ENCODE data around the gene APRT.
A peak's percentile ranks its signal among the peaks of the same experiment; 100 is the strongest.

Gene APRT

GRCh38 chr16:88804552-88805339, 7.0 kb downstream of the APRT start:
- peak overlapping the region; percentile 63 for H3K4me3 ChIP-seq (ENCODE audit: low read length)
- peak; percentile 27 for DNase-seq (ENCODE audit: low read depth)

GRCh38 chr16:88804173-88804551, 7.6 kb downstream of the APRT start:
- no peak for DNase-seq (ENCODE audit: low read depth)
- Histone ChIP-seq H3K9ac (ENCODE audit: low read length) (peak overlapping the region; percentile 64), H3K27me3 (replicated peaks; ENCODE audit: control insufficient read depth, insufficient read depth, low read length) (no peaks in the 10 kb centered on the region), H3K4me3 (ENCODE audit: low read length) (peak overlapping the region; percentile 63), H3K4me1 (ENCODE audit: control insufficient read depth, insufficient read depth, low read length) (peaks cover 8% of the 10 kb centered on the region), H3K36me3 (ENCODE audit: control insufficient read depth, insufficient read depth, low read length, severe bottlenecking) (peaks cover 13% of the 10 kb centered on the region), H3K9me3 (ENCODE audit: control insufficient read depth, low read length) (no peaks in the 10 kb centered on the region)

More at GRCh38 chr16:88804552-88805339, 7.0 kb downstream of the APRT start:
- Histone ChIP-seq H3K27me3 (replicated peaks; ENCODE audit: control insufficient read depth, insufficient read depth, low read length) (no peaks in the 10 kb centered on the region), H3K4me1 (ENCODE audit: control insufficient read depth, insufficient read depth, low read length) (peaks cover 12% of the 10 kb centered on the region), H3K9ac (ENCODE audit: low read length) (peak overlapping the region; percentile 64), H3K9me3 (ENCODE audit: control insufficient read depth, low read length) (no peaks in the 10 kb centered on the region), H3K36me3 (ENCODE audit: control insufficient read depth, insufficient read depth, low read length, severe bottlenecking) (peaks cover 19% of the 10 kb centered on the region)

GRCh38 chr16:88803264-88803987, 8.3 kb downstream of the APRT start, which contains the start of gene CDT1:
Gene CDT1 (plus strand): TSS chr16:88803789. CDS start chr16:88803832, 43 bp downstream.
- peak within 1 kb of the TSS; percentile 90 for H3K9ac ChIP-seq (ENCODE audit: low read length)
- peak; percentile 90 for DNase-seq (ENCODE audit: low read depth)

GRCh38 chr16:88800277-88800592, 11.5 kb downstream of the APRT start:
- Histone ChIP-seq H3K36me3 (ENCODE audit: control insufficient read depth, insufficient read depth, low read length, severe bottlenecking) (no peaks in the 10 kb centered on the region), H3K9ac (ENCODE audit: low read length) (no peak overlapping the region), H3K4me3 (ENCODE audit: low read length) (no peak overlapping the region), H3K9me3 (ENCODE audit: control insufficient read depth, low read length) (no peaks in the 10 kb centered on the region), H3K27me3 (replicated peaks; ENCODE audit: control insufficient read depth, insufficient read depth, low read length) (no peaks in the 10 kb centered on the region), H3K4me1 (ENCODE audit: control insufficient read depth, insufficient read depth, low read length) (peaks cover 8% of the 10 kb centered on the region)
- no peak for DNase-seq (ENCODE audit: low read depth)

More at GRCh38 chr16:88803264-88803987, 8.3 kb downstream of the APRT start, which contains the start of gene CDT1:
- peaks cover 9% of the 10 kb centered on the region for H3K36me3 ChIP-seq (ENCODE audit: control insufficient read depth, insufficient read depth, low read length, severe bottlenecking)
- H3K4me3 ChIP-seq (ENCODE audit: low read length) = peak within 1 kb of the TSS; percentile 82
- H3K4me1 ChIP-seq (ENCODE audit: control insufficient read depth, insufficient read depth, low read length) = peaks cover 8% of the 10 kb centered on the region
- no peaks in the 10 kb centered on the region for H3K27me3 ChIP-seq (replicated peaks; ENCODE audit: control insufficient read depth, insufficient read depth, low read length)
- H3K9me3 ChIP-seq (ENCODE audit: control insufficient read depth, low read length) = no peaks in the 10 kb centered on the region

GRCh38 chr16:88799569-88800276, 12.0 kb downstream of the APRT start:
- Histone ChIP-seq H3K9ac (ENCODE audit: low read length) (no peak overlapping the region), H3K9me3 (ENCODE audit: control insufficient read depth, low read length) (no peaks in the 10 kb centered on the region), H3K36me3 (ENCODE audit: control insufficient read depth, insufficient read depth, low read length, severe bottlenecking) (no peaks in the 10 kb centered on the region), H3K4me3 (ENCODE audit: low read length) (no peak overlapping the region), H3K4me1 (ENCODE audit: control insufficient read depth, insufficient read depth, low read length) (peaks cover 8% of the 10 kb centered on the region), H3K27me3 (replicated peaks; ENCODE audit: control insufficient read depth, insufficient read depth, low read length) (no peaks in the 10 kb centered on the region)
- DNase-seq (ENCODE audit: low read depth) = no peak

- Histone ChIP-seq H3K9ac (ENCODE audit: low read length) (no peak overlapping the region), H3K27me3 (replicated peaks; ENCODE audit: control insufficient read depth, insufficient read depth, low read length) (no peaks in the 10 kb centered on the region), H3K4me1 (ENCODE audit: control insufficient read depth, insufficient read depth, low read length) (peaks cover 4% of the 10 kb centered on the region), H3K4me3 (ENCODE audit: low read length) (no peak overlapping the region), H3K9me3 (ENCODE audit: control insufficient read depth, low read length) (no peaks in the 10 kb centered on the region), H3K36me3 (ENCODE audit: control insufficient read depth, insufficient read depth, low read length, severe bottlenecking) (no peaks in the 10 kb centered on the region)
- no peak for DNase-seq (ENCODE audit: low read depth)
Observed at GRCh38 chr16:88798772-88799455, 12.8 kb downstream of the APRT start.

GRCh38 chr16:88798073-88798472, 13.7 kb downstream of the APRT start:
- no peak overlapping the region for H3K9ac ChIP-seq (ENCODE audit: low read length)
- H3K27me3 ChIP-seq (replicated peaks; ENCODE audit: control insufficient read depth, insufficient read depth, low read length) = no peaks in the 10 kb centered on the region
- H3K4me3 ChIP-seq (ENCODE audit: low read length) = no peak overlapping the region
- DNase-seq (ENCODE audit: low read depth) = no peak
- peaks cover 4% of the 10 kb centered on the region for H3K4me1 ChIP-seq (ENCODE audit: control insufficient read depth, insufficient read depth, low read length)
- H3K36me3 ChIP-seq (ENCODE audit: control insufficient read depth, insufficient read depth, low read length, severe bottlenecking) = no peaks in the 10 kb centered on the region
- no peaks in the 10 kb centered on the region for H3K9me3 ChIP-seq (ENCODE audit: control insufficient read depth, low read length)

GRCh38 chr16:88796278-88796677, 15.4 kb downstream of the APRT start:
- peaks cover 9% of the 10 kb centered on the region for H3K4me1 ChIP-seq (ENCODE audit: control insufficient read depth, insufficient read depth, low read length)
- H3K9me3 ChIP-seq (ENCODE audit: control insufficient read depth, low read length) = no peaks in the 10 kb centered on the region
- no peak for DNase-seq (ENCODE audit: low read depth)
- no peak overlapping the region for H3K9ac ChIP-seq (ENCODE audit: low read length)
- no peak overlapping the region for H3K4me3 ChIP-seq (ENCODE audit: low read length)
- peaks cover 6% of the 10 kb centered on the region for H3K27me3 ChIP-seq (replicated peaks; ENCODE audit: control insufficient read depth, insufficient read depth, low read length)
- no peaks in the 10 kb centered on the region for H3K36me3 ChIP-seq (ENCODE audit: control insufficient read depth, insufficient read depth, low read length, severe bottlenecking)

- H3K9ac ChIP-seq (ENCODE audit: low read length) = no peak overlapping the region
- H3K4me3 ChIP-seq (ENCODE audit: low read length) = no peak overlapping the region
- peaks cover 19% of the 10 kb centered on the region for H3K4me1 ChIP-seq (ENCODE audit: control insufficient read depth, insufficient read depth, low read length)
- H3K27me3 ChIP-seq (replicated peaks; ENCODE audit: control insufficient read depth, insufficient read depth, low read length) = peaks cover 6% of the 10 kb centered on the region
- no peak for DNase-seq (ENCODE audit: low read depth)
- H3K9me3 ChIP-seq (ENCODE audit: control insufficient read depth, low read length) = no peaks in the 10 kb centered on the region
- H3K36me3 ChIP-seq (ENCODE audit: control insufficient read depth, insufficient read depth, low read length, severe bottlenecking) = no peaks in the 10 kb centered on the region
Observed at GRCh38 chr16:88793251-88793954, 18.3 kb downstream of the APRT start.

GRCh38 chr16:88792668-88793250, 19.0 kb downstream of the APRT start:
- peaks cover 19% of the 10 kb centered on the region for H3K4me1 ChIP-seq (ENCODE audit: control insufficient read depth, insufficient read depth, low read length)
- no peak overlapping the region for H3K9ac ChIP-seq (ENCODE audit: low read length)
- H3K36me3 ChIP-seq (ENCODE audit: control insufficient read depth, insufficient read depth, low read length, severe bottlenecking) = no peaks in the 10 kb centered on the region
- H3K27me3 ChIP-seq (replicated peaks; ENCODE audit: control insufficient read depth, insufficient read depth, low read length) = peaks cover 6% of the 10 kb centered on the region
- no peak overlapping the region for H3K4me3 ChIP-seq (ENCODE audit: low read length)
- DNase-seq (ENCODE audit: low read depth) = no peak
- no peaks in the 10 kb centered on the region for H3K9me3 ChIP-seq (ENCODE audit: control insufficient read depth, low read length)

Data from adipocyte (in vitro differentiated cells).